PFSK-1 (cell line): ENCODE data around the gene FITM1.

Experiments
- FOXP2 ChIP-seq: optimal IDR thresholded peaks from 2 replicates; pipeline ENCODE3; 2011; ENCODE audit warnings: borderline replicate concordance, control low read depth, inconsistent platforms; ENCODE audit not compliant: insufficient read depth; ENCODE audit errors: extremely low read length, extremely low read depth
- POLR2AphosphoS5 ChIP-seq: IDR thresholded peaks from 2 replicates; pipeline ENCODE4 v1.6.1; 2012; ENCODE audit warnings: low read depth, mild to moderate bottlenecking, control low read depth, low read length, moderate library complexity
- SIN3A ChIP-seq: IDR thresholded peaks from 2 replicates; pipeline ENCODE4 v1.6.1; 2012; ENCODE audit warnings: mild to moderate bottlenecking, low read length, moderate library complexity, borderline replicate concordance; ENCODE audit not compliant: insufficient read depth
- TAF1 ChIP-seq: IDR thresholded peaks from 2 replicates; pipeline ENCODE4 v1.6.1; 2012; ENCODE audit warnings: low read length, control low read depth, borderline replicate concordance; ENCODE audit not compliant: insufficient read depth
- TF ChIP-seq, protein P1 (sequence below), 2 experiments: IDR thresholded peaks; 2 replicates each; pipeline versions ENCODE4 v1.6.1 to v1.8.0; 2011 to 2012; ENCODE audit warnings: low read depth in 2 of 2, low read length in 2 of 2, control low read depth in 1 of 2, inconsistent platforms in 1 of 2, mild to moderate bottlenecking in 1 of 2, moderate library complexity in 1 of 2; ENCODE audit not compliant: insufficient read depth in 1 of 2

FITM1 gene

DNA sequence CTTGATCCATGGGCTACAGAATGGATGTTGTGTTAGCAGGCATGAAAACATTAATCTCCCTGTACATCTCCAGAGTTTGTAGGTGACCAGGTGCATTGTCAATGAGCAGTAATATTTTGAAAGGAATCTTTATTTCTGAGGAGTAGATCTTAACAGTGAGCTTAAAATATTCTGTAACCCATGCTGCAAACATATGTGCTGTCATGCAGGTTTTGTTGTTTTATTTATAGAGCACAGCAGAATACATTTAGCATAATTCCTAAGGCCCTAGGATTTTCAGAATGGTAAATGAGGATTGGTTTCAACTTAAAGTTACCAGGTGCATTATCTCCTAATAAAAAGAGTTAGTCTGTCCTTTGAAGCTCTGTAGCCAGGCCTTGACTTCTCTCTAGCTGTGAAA lies 3.5 kb upstream of the FITM1 start:
- TF ChIP-seq SIN3A (no peak), FOXP2 (no peak), TAF1 (no peak), POLR2AphosphoS5 (no peak)
- TF ChIP-seq, protein P1, sequence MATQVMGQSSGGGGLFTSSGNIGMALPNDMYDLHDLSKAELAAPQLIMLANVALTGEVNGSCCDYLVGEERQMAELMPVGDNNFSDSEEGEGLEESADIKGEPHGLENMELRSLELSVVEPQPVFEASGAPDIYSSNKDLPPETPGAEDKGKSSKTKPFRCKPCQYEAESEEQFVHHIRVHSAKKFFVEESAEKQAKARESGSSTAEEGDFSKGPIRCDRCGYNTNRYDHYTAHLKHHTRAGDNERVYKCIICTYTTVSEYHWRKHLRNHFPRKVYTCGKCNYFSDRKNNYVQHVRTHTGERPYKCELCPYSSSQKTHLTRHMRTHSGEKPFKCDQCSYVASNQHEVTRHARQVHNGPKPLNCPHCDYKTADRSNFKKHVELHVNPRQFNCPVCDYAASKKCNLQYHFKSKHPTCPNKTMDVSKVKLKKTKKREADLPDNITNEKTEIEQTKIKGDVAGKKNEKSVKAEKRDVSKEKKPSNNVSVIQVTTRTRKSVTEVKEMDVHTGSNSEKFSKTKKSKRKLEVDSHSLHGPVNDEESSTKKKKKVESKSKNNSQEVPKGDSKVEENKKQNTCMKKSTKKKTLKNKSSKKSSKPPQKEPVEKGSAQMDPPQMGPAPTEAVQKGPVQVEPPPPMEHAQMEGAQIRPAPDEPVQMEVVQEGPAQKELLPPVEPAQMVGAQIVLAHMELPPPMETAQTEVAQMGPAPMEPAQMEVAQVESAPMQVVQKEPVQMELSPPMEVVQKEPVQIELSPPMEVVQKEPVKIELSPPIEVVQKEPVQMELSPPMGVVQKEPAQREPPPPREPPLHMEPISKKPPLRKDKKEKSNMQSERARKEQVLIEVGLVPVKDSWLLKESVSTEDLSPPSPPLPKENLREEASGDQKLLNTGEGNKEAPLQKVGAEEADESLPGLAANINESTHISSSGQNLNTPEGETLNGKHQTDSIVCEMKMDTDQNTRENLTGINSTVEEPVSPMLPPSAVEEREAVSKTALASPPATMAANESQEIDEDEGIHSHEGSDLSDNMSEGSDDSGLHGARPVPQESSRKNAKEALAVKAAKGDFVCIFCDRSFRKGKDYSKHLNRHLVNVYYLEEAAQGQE (IDR thresholded peaks at IDR 0.05; ENCODE audit: insufficient read depth in 1 of 2, low read depth in 2 of 2, low read length in 2 of 2) = no peak

DNA sequence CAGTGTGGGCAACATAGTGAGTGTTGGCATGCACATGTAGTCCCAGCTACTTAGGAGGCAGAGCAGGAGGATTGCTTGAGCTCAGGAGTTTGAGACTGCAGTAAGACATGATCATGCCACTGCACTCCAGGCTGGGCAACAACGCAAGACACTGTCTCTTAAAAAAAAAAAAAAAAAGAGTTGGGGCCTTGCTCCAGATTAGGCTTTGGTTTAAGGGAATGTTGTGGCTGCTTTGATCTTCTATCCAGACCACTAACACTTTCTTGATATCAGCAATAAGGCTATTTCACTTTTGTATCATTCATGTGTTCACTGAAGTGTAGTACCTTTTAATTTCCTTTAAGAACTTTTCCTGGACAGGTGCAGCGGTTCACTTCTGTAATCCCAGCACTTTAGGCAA lies 2.8 kb upstream of the FITM1 start:
- TF ChIP-seq, protein P1 (IDR thresholded peaks at IDR 0.05; ENCODE audit: insufficient read depth in 1 of 2, low read depth in 2 of 2, low read length in 2 of 2) = no peak
- no peak for TF ChIP-seq TAF1
- no peak for TF ChIP-seq SIN3A
- no peak for TF ChIP-seq FOXP2
- TF ChIP-seq POLR2AphosphoS5 = no peak

DNA sequence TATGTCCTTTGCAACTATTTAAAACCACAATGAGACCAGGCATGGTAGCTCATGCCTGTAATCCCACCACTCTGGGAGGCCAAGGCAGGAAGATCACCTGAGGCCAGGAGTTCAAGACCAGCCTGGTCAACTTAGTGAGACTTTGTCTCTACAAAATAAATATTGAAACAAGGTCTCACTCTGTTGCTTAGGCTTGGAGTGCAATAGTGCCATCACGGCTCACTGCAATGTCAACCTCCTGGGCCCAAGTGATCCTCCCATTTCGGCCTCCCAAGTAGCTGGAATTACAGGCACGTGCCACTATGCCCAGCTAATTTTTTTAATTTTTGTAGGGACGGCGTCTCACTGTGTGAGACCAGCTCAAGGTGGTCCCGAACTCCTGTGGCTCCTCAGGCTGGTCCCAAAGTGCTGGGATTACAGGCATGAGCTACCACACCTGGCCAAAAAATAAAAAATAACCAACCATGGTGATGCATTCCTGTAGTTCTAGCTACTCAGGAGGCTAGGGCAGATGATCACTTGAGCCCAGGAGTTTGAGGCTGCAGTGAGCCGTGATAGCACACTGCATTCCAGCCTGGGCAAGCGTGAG lies 955 bp upstream of the FITM1 start:
- TF ChIP-seq FOXP2 (no peak), TAF1 (no peak), POLR2AphosphoS5 (no peak), SIN3A (no peak)
- TF ChIP-seq, protein P1 (IDR thresholded peaks at IDR 0.05; ENCODE audit: insufficient read depth in 1 of 2, low read depth in 2 of 2, low read length in 2 of 2) = no peak

DNA sequence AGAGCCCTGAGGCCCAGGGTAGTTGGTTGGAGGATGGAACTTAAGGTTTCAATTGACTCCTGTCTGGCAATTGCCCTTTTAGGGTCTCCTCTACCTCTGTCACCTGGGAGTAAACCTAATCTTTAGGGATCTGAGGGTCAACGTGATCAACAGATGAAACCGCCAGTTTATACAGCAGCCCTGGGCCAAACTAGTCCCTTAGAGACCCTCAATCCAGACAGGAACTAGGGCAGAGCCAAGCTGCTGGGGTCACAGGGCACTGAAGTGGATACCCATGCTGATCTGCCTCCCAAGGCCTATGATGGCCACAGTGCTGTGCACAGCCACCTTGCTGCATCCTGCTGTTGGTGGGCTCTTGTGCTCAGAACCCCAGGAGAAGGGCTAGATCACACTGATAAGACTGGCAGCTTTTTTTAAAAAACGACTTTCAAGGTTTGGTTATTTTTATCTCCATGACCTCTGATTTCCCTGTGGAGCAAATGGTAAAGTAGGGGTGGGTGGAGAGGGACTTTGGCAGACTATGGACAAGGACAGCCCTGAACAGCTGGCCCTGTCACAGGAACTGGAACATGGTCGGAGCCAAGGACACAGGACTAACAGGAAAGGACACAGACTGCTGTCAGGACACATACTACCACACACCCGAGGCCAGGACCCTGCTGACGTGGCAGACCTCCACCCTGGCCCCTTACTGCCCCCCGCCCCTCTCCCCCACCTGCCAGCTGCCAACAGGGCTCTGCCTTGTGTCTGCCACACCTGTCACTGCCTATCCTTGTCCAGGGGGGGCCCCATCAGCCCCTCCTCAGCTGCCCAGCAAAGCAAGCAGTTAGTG lies 474 bp downstream of the FITM1 start:
- TF ChIP-seq, protein P1 (IDR thresholded peaks at IDR 0.05; ENCODE audit: insufficient read depth in 1 of 2, low read depth in 2 of 2, low read length in 2 of 2) = no peak
- TF ChIP-seq POLR2AphosphoS5 = no peak
- TF ChIP-seq TAF1 = no peak
- no peak for TF ChIP-seq FOXP2
- no peak for TF ChIP-seq SIN3A
